Left lobe of liver (tissue), 2 donors: ENCODE results near the gene MIOS. TPM values are rescaled to one million over a fixed set of nuclear protein-coding genes. Genes with fewer than 3 reads are reported as not detected.

Experiments used
- ATAC-seq: fragments of 200-7000 bp; cut with Tn5 transposase; one replicate; pipeline ENCODE4 v1.9.1; 2020; ENCODE audit warnings: mild to moderate bottlenecking, moderate library complexity
- DNase-seq: peaks from one replicate; pipeline ENCODE4 v3.0.0-alpha.2; 2020; ENCODE audit warnings: low spot score
- total RNA-seq: library from RNA; stranded (reverse); gene quantifications from one replicate; pipeline ENCODE4 v1.2.1, GENCODE V29; 2021
- donor health status: DM: no; HTN: no; CAD: no; lungs with moderate emphysema.
- donor health status: DM: no; HTN: yes; CAD: no.

MIOS gene
- total RNA-seq, 1 donor from 2014 or later: 14.4 TPM

DNA sequence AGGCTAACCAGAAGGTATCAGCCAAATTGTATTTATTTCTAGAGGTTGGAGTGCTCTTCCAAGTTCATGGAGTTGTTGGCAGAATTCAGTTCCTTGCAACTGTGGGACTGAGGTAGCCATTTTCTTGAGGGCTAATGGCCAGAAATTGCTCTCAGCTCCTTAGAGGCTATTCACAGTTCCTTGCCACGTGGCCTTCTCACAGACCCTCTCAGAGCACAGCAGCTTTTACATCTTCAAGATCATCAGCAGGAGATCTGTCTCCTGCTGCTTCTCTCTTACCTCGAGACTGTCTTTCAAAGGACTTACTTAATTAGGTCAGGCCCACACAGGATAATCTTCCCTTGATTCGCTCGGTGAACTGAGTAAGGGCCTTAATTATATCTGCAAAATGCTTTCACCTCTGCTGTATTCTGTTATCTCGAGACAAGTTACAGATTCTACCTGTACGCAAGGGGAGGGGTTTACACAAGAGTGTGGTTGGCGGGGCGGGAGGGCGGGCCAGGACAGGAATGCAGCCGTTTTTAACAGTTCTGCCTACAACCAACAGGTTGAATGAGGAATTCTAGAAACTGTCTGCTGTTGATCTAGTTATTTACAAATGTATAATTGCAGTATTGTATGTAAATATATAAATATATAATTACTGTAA is 15.0 kb downstream of the MIOS start:
- no peak for ATAC-seq
- DNase-seq: no peak

- ATAC-seq (no peak), DNase-seq (no peak)
Observed at GRCh38 chr7:7582596-7582995, 15.9 kb downstream of the MIOS start.

DNA sequence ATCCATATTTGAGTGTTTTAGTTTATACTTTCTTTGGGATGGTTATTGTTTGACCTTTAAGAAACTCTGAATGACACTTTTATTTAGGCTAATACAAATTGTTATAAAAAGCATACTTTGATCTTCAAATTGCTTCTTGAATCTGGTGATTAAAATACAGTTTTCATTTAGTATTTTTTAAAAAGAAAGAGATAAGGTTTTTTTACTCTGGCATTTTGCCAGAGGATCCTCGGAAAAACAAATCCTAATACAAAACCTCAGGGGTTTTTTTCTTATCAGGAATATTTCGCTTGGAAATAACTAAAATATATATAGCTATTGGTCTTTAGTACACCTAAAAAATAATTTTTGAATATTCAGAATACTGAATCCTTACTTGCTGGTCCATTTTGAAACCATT is 17.0 kb downstream of the MIOS start:
- no peak for ATAC-seq
- DNase-seq: no peak

GRCh38 chr7:7584653-7585052 is 18.0 kb downstream of the MIOS start:
- ATAC-seq (no peak), DNase-seq (no peak)

GRCh38 chr7:7585241-7585928 is 18.7 kb downstream of the MIOS start:
- ATAC-seq: no peak
- DNase-seq: no peak

- peak; percentile 49 for ATAC-seq
- DNase-seq: no peak
Observed at GRCh38 chr7:7595451-7595850, 28.8 kb downstream of the MIOS start.

GRCh38 chr7:7596176-7596575 is 29.5 kb downstream of the MIOS start:
- ATAC-seq (no peak), DNase-seq (no peak)

GRCh38 chr7:7607010-7607409 is 40.3 kb downstream of the MIOS start:
- ATAC-seq: no peak
- no peak for DNase-seq

- DNase-seq (no peak), ATAC-seq (no peak)
Observed at GRCh38 chr7:7609330-7609729, 42.6 kb downstream of the MIOS start.

- DNase-seq: no peak
- no peak for ATAC-seq
Observed at GRCh38 chr7:7612519-7612918, 45.8 kb downstream of the MIOS start.

DNA sequence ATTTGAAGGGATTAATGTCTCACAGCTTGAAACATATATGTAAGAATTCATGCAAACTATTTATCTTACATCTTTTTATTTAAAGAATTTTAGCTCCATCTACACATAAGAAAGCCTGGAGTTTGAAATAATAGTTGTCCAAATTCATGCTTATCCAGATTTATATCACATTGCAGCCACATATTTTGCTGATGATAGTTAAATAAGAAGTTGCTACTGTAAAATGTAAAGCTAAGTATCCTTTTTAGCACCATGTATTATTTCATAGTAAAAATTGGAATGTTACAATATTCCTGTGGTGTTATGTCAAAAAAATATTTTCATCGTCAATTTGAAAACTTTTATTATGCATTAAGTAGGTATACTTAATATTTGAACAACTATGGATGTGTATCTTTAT is 46.5 kb downstream of the MIOS start:
- DNase-seq: no peak
- no peak for ATAC-seq

DNA sequence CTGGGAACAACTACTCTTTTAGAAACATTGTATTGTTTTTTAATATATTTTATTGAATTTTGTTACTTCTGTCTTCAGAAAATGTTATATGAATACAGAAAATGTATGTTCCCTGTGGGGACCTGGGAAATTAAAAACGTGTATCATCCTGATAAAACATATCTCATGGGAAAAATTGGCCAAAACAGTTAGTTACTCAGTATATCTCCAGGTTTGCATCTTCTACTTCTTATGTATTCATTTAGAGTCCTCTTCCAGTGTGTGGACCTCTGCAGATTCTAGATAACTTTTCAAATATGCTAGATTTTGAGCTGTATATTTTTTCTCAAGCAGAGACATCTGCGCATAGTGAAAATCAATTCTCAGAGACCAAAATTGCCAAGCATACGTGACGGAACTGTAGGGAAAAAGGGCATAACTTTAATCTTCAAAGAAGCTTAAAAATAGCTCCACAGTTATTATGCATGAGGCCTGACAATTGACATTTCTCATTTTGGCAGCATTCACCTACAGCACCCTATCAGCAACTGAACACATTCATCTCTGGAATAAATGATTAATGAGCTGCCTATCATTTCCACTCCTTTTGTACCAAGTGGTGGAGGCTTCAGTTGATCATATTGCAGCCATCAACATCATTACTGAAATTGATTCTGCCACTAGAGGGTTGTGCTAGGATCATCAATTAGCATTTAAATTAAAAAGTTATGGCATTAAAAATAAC is 47.5 kb downstream of the MIOS start:
- ATAC-seq (no peak), DNase-seq (no peak)

DNA sequence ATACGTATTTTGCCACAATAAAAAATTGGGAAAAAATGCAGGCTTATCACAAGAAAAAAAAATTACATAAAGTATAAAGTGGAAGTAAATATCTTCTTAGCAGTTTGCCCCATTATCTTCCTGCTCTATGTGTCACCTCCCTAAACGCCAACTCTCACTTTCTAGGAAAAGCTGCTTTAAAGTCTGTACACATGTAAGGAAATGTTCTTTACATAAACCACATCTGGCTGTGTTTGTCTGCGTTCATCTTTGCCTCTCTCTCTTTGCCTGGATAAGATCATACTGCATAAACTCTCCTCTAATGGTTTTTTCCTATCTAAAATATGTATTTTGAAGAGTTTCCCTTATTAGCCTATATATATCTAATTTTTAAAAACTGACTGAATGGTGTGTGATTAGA is 50.9 kb downstream of the MIOS start:
- DNase-seq (no peak), ATAC-seq (no peak)

DNA sequence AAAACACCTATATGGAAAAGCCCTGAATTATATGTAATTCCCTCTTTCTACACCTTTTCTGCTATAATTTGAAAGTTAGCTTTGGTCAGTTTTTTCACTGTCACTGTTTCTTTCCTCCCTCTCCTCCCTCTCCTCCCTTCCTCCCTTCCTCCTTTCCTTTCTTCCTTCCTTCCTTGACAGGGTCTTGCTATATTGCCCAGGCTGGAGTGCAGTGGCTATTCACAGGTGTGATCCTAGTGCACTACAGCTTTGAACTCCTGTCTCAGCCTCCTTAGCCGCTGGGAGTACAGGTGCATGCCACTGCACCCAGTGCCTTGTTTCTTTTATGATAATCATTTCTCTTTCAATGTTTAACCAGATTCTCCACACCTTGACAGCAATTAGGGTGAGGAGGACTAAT is 51.7 kb downstream of the MIOS start:
- DNase-seq: no peak
- no peak for ATAC-seq

- no peak for DNase-seq
- ATAC-seq: no peak
Observed at GRCh38 chr7:7620236-7620635, 53.6 kb downstream of the MIOS start.

- ATAC-seq (no peak), DNase-seq (no peak)
Observed at GRCh38 chr7:7620644-7621210, 54.0 kb downstream of the MIOS start.

- ATAC-seq (no peak), DNase-seq (no peak)
Observed at GRCh38 chr7:7628476-7628875, 61.8 kb downstream of the MIOS start.

GRCh38 chr7:7630626-7631329 is 64.1 kb downstream of the MIOS start:
- DNase-seq (no peak), ATAC-seq (no peak)

- ATAC-seq (no peak), DNase-seq (no peak)
Observed at GRCh38 chr7:7639421-7639820, 72.7 kb downstream of the MIOS start.

- no peak for DNase-seq
- peak; percentile 16 for ATAC-seq
Observed at GRCh38 chr7:7639847-7640220, 73.2 kb downstream of the MIOS start.
